H1 (cell line): Measurements from ENCODE around the gene GADL1. TPM values are rescaled to one million over a fixed set of nuclear protein-coding genes. Genes with fewer than 3 reads are reported as not detected.

ENCODE experiments used
- CTCF ChIA-PET: fragments of 300-600 bp; sonication (Branson Sonifier 250); formaldehyde crosslinking; loops from one replicate; lab custom pipeline; 2021; ENCODE audit not compliant: partially characterized antibody; lab: Charles Lee
- POLR2A ChIA-PET: fragments of 300-600 bp; sonication (Branson Sonifier 250); formaldehyde crosslinking; loops from one replicate; lab custom pipeline; 2021; ENCODE audit warnings: inconsistent platforms; ENCODE audit not compliant: partially characterized antibody; lab: Charles Lee
- DNase-seq, 2 experiments: peaks; one replicate each; pipeline versions ENCODE4 v3.0.0 to v3.0.0-alpha.2; 2010 to 2022; ENCODE audit warnings: low spot score in 2 of 2, low read depth in 1 of 2, mixed read lengths in 1 of 2
- FAIRE-seq: peaks from 2 replicates; lab custom pipeline; 2011; peaks lifted over from hg19 to GRCh38; lab: Jason Lieb, UNC
- H2AFZ ChIP-seq: 2 replicates; pipeline ENCODE4 v1.8.1; 2012; ENCODE audit warnings: low read length, inconsistent platforms
- H2AK5ac ChIP-seq: 2 replicates; pipeline ENCODE4 v1.6.1; 2013; ENCODE audit warnings: low read depth, low read length
- H2BK120ac ChIP-seq: replicated peaks from 2 replicates; pipeline ENCODE3; 2013; ENCODE audit warnings: low read depth, low read length, inconsistent platforms
- H2BK12ac ChIP-seq: 2 replicates; pipeline ENCODE4 v1.6.1; 2013; ENCODE audit warnings: low read depth, low read length
- H2BK15ac ChIP-seq: 2 replicates; pipeline ENCODE4 v1.6.1; 2013; ENCODE audit warnings: low read length
- H2BK20ac ChIP-seq: 2 replicates; pipeline ENCODE4 v1.6.1; 2013; ENCODE audit warnings: low read length
- H2BK5ac ChIP-seq: 2 replicates; pipeline ENCODE4 v1.6.1; 2013; ENCODE audit warnings: low read depth, low read length
- H3K14ac ChIP-seq: 2 replicates; pipeline ENCODE4 v1.6.1; 2013; ENCODE audit warnings: inconsistent platforms; ENCODE audit not compliant: insufficient read length
- H3K18ac ChIP-seq: 2 replicates; pipeline ENCODE4 v1.6.1; 2013; ENCODE audit warnings: low read length; ENCODE audit errors: extremely low read depth
- H3K23ac ChIP-seq: 2 replicates; pipeline ENCODE4 v1.6.1; 2013; ENCODE audit warnings: inconsistent platforms; ENCODE audit not compliant: insufficient read length
- H3K23me2 ChIP-seq: 2 replicates; pipeline ENCODE4 v1.6.1; 2013; ENCODE audit warnings: low read depth, low read length
- H3K27ac ChIP-seq: 2 replicates; pipeline ENCODE4 v1.6.1; 2011; ENCODE audit warnings: low read depth, low read length, inconsistent platforms
- H3K27me3 ChIP-seq, 4 experiments: replicated peaks in 1 of 4; 1 replicate in 1 of 4; 2 replicates in 3 of 4; pipeline versions ENCODE4 v1.6.1 to v1.8.1; 2011 to 2013; ENCODE audit warnings: low read length in 3 of 4, mild to moderate bottlenecking in 3 of 4, inconsistent platforms in 2 of 4, mixed read lengths in 2 of 4, moderate library complexity in 1 of 4; ENCODE audit not compliant: control insufficient read depth in 3 of 4, insufficient read depth in 3 of 4; ENCODE audit errors: extremely low read depth in 1 of 4
- H3K36me3 ChIP-seq, 4 experiments: 2 replicates each; pipeline versions ENCODE4 v1.6.1 to v1.8.1; 2011 to 2013; ENCODE audit warnings: mild to moderate bottlenecking in 4 of 4, low read length in 3 of 4, moderate library complexity in 2 of 4, control low read depth in 1 of 4, inconsistent platforms in 1 of 4; ENCODE audit not compliant: insufficient read depth in 4 of 4, control insufficient read depth in 2 of 4
- H3K4ac ChIP-seq: replicated peaks from 2 replicates; pipeline ENCODE3; 2013; ENCODE audit warnings: low read length, low read depth, mixed read lengths, inconsistent platforms; ENCODE audit not compliant: insufficient read length
- H3K4me1 ChIP-seq, 4 experiments: replicated peaks in 1 of 4; 1 replicate in 1 of 4; 2 replicates in 3 of 4; pipeline versions ENCODE4 v1.6.1 to v1.8.1; 2011 to 2013; ENCODE audit warnings: low read length in 3 of 4, inconsistent platforms in 2 of 4, mixed read lengths in 1 of 4; ENCODE audit not compliant: insufficient read depth in 4 of 4, control insufficient read depth in 3 of 4
- H3K4me2 ChIP-seq, 2 experiments: 2 replicates each; pipeline versions ENCODE4 v1.6.1 to v1.8.1; 2011 to 2013; ENCODE audit warnings: low read depth in 2 of 2, low read length in 2 of 2, control low read depth in 1 of 2, inconsistent platforms in 1 of 2, mild to moderate bottlenecking in 1 of 2; ENCODE audit not compliant: insufficient read depth in 1 of 2
- H3K4me3 ChIP-seq, 4 experiments: fragments of 200-600, 300-600 bp in 1 of 4; sonication (generic), shearing (Covaris generic), sonication (Bioruptor Twin) in 1 of 4; 2 replicates each; pipeline versions ENCODE4 v1.5.1 to v1.8.1; 2011 to 2016; ENCODE audit warnings: low read length in 4 of 4, low read depth in 3 of 4, control low read depth in 2 of 4, inconsistent platforms in 2 of 4, mild to moderate bottlenecking in 2 of 4, mixed read lengths in 1 of 4, moderate library complexity in 1 of 4; ENCODE audit not compliant: insufficient read depth in 2 of 4; ENCODE audit errors: extremely low read depth in 1 of 4
- H3K56ac ChIP-seq: replicated peaks from 2 replicates; pipeline ENCODE3; 2013; ENCODE audit warnings: low read depth, mild to moderate bottlenecking, mixed read lengths, low read length, inconsistent platforms; ENCODE audit not compliant: insufficient read length
- H3K79me1 ChIP-seq: 2 replicates; pipeline ENCODE4 v1.6.1; 2013; ENCODE audit warnings: low read depth, low read length, control low read depth
- H3K79me2 ChIP-seq, 2 experiments: 2 replicates each; pipeline versions ENCODE4 v1.6.1 to v1.8.1; 2012 to 2013; ENCODE audit warnings: low read length in 2 of 2, mild to moderate bottlenecking in 2 of 2, inconsistent platforms in 1 of 2; ENCODE audit not compliant: insufficient read depth in 2 of 2, control insufficient read depth in 1 of 2
- H3K9ac ChIP-seq, 4 experiments: replicated peaks in 1 of 4; 1 replicate in 1 of 4; 2 replicates in 3 of 4; pipeline versions ENCODE4 v1.6.1 to v1.8.1; 2011 to 2013; ENCODE audit warnings: low read depth in 3 of 4, low read length in 3 of 4, control low read depth in 2 of 4, mild to moderate bottlenecking in 2 of 4, moderate library complexity in 2 of 4, inconsistent platforms in 1 of 4; ENCODE audit errors: extremely low read depth in 1 of 4
- H3K9me3 ChIP-seq, 2 experiments: 2 replicates each; pipeline versions ENCODE4 v1.6.1 to v1.8.1; 2012 to 2013; ENCODE audit warnings: mild to moderate bottlenecking in 2 of 2, moderate library complexity in 2 of 2, control low read depth in 1 of 2, inconsistent platforms in 1 of 2, low read depth in 1 of 2, low read length in 1 of 2, mixed read lengths in 1 of 2; ENCODE audit not compliant: insufficient read depth in 2 of 2
- H4K20me1 ChIP-seq, 2 experiments: replicated peaks in 1 of 2; 2 replicates each; pipeline versions ENCODE3 to v1.8.1; 2011 to 2013; ENCODE audit warnings: inconsistent platforms in 2 of 2, low read length in 2 of 2, mild to moderate bottlenecking in 1 of 2; ENCODE audit not compliant: insufficient read depth in 2 of 2, control insufficient read depth in 1 of 2
- H4K5ac ChIP-seq: 2 replicates; pipeline ENCODE4 v1.6.1; 2013; ENCODE audit warnings: low read length, low read depth, mixed read lengths, inconsistent platforms; ENCODE audit not compliant: insufficient read length
- H4K8ac ChIP-seq: 2 replicates; pipeline ENCODE4 v1.8.0; 2013; ENCODE audit warnings: mild to moderate bottlenecking, moderate library complexity, low read length, inconsistent platforms; ENCODE audit not compliant: insufficient read depth; ENCODE audit errors: extremely low read depth
- H4K91ac ChIP-seq: replicated peaks from 2 replicates; pipeline ENCODE3; 2013; ENCODE audit warnings: low read length, mixed read lengths, inconsistent platforms; ENCODE audit not compliant: insufficient read length
- ASH2L ChIP-seq: fragments of 200-600, 300-600 bp; sonication (generic); IDR thresholded peaks from one replicate; pipeline ENCODE4 v1.7.1; 2017; ENCODE audit warnings: low read length
- ATF2 ChIP-seq: IDR thresholded peaks from 2 replicates; pipeline ENCODE4 v1.6.1; 2012; ENCODE audit warnings: low read length, inconsistent platforms
- CHD1 ChIP-seq: IDR thresholded peaks from 2 replicates; pipeline ENCODE4 v1.6.1; 2012; ENCODE audit warnings: low read depth, low read length, improper control_type of control experiment
- EZH2 ChIP-seq: fragments of 200-600 bp; sonication (generic); IDR thresholded peaks from 2 replicates; pipeline ENCODE4 v1.7.1; 2012; ENCODE audit warnings: low read depth, mild to moderate bottlenecking, moderate library complexity, low read length, inconsistent platforms; ENCODE audit not compliant: severe bottlenecking
- GTF2F1 ChIP-seq: IDR thresholded peaks from 2 replicates; pipeline ENCODE4 v1.6.1; 2012; ENCODE audit warnings: low read depth, low read length, improper control_type of control experiment, borderline replicate concordance
- JUN ChIP-seq: IDR thresholded peaks from 2 replicates; pipeline ENCODE4 v1.6.1; 2011; ENCODE audit warnings: low read depth, mild to moderate bottlenecking, improper control_type of control experiment, low read length
- KDM4A ChIP-seq: IDR thresholded peaks from one replicate; pipeline ENCODE4 v1.7.1; 2012; ENCODE audit warnings: low read depth, mild to moderate bottlenecking, moderate library complexity, low read length, inconsistent platforms; ENCODE audit not compliant: severe bottlenecking
- POLR2A ChIP-seq, 2 experiments: IDR thresholded peaks; 1 replicate in 1 of 2; 2 replicates in 1 of 2; pipeline ENCODE4 v1.6.1; 2011; ENCODE audit warnings: low read depth in 2 of 2, low read length in 2 of 2, mild to moderate bottlenecking in 2 of 2; ENCODE audit errors: control extremely low read depth in 1 of 2
- SIRT6 ChIP-seq: IDR thresholded peaks from one replicate; pipeline ENCODE4 v1.7.1; 2012; ENCODE audit warnings: low read length, inconsistent platforms
- TBP ChIP-seq: IDR thresholded peaks from 2 replicates; pipeline ENCODE4 v1.6.1; 2011; ENCODE audit warnings: low read depth, low read length, improper control_type of control experiment
- TCF12 ChIP-seq: IDR thresholded peaks from 2 replicates; pipeline ENCODE4 v1.6.1; 2011; ENCODE audit warnings: low read depth, mild to moderate bottlenecking, low read length
- TEAD4 ChIP-seq: IDR thresholded peaks from 2 replicates; pipeline ENCODE4 v1.6.1; 2012; ENCODE audit warnings: low read depth, low read length, inconsistent platforms, mixed read lengths
- YY1 ChIP-seq: IDR thresholded peaks from 2 replicates; pipeline ENCODE4 v1.6.1; 2011; ENCODE audit warnings: low read depth, mild to moderate bottlenecking, low read length
- ZNF274 ChIP-seq: IDR thresholded peaks from 2 replicates; pipeline ENCODE4 v1.7.0; 2012; ENCODE audit warnings: low read length, borderline replicate concordance; ENCODE audit errors: extremely low read depth
- WGBS, 2 experiments: shearing (Covaris generic) in 1 of 2; methylation state at CpG; one replicate each; pipeline versions ENCODE4 v1.1.6 to v1.1.7; 2013 to 2015; ENCODE audit warnings: low lambda C conversion rate in 2 of 2, mixed read lengths in 2 of 2, inconsistent platforms in 1 of 2, low coverage in 1 of 2, missing lambda C conversion rate in 1 of 2; ENCODE audit not compliant: insufficient replicate concordance in 2 of 2, insufficient coverage in 1 of 2, insufficient read length in 1 of 2; ENCODE audit errors: extremely low coverage in 1 of 2, missing lambda C conversion rate in 1 of 2; 5-methylcytosine and 5-hydroxymethylcytosine counted together
- polyA plus RNA-seq, 7 experiments: library from polyadenylated mRNA; depleted of rRNA in 3 of 7; stranded (reverse) in 5 of 7; unstranded in 2 of 7; fragments of >200 nt in 5 of 7; fragments of 200-250 nt in 2 of 7; gene quantifications; 1 replicate in 5 of 7; 2 replicates in 1 of 7; 4 replicates in 1 of 7; pipeline versions ENCODE4 v1.2.1 to v1.2.3, GENCODE V29; 2011 to 2013; ENCODE audit warnings: missing spikeins in 2 of 7, mixed read lengths in 2 of 7
- total RNA-seq: library from RNA; stranded (reverse); fragmentation: NEBNext Ultra II Directional; extraction: Animal tissue kit (Norgen Biotek cat#: 25700); gene quantifications from 2 replicates; pipeline ENCODE4 v1.2.1, GENCODE V29; 2021

The GADL1 gene
- total and polyA plus RNA-seq, 2 of the 8 experiments (the other 6 are each of a cell fraction or from before 2014, with no cell fraction given): 0.03 to 0.30 TPM

GRCh38 chr3:30729512-30729911 is 164.9 kb downstream of the GADL1 start:
- H3K4me3 ChIP-seq: no peak overlapping the region
- H4K20me1 ChIP-seq: no peaks in the 10 kb centered on the region
- no peaks in the 10 kb centered on the region for H3K4me1 ChIP-seq
- no peak overlapping the region for H3K27ac ChIP-seq
- no peak overlapping the region for H3K4ac ChIP-seq
- no peak overlapping the region for H3K9ac ChIP-seq
- no peak overlapping the region for H3K23ac ChIP-seq
- no peak overlapping the region for H3K56ac ChIP-seq
- DNase-seq: no peak
- H2AFZ ChIP-seq: no peak overlapping the region
- no peaks in the 10 kb centered on the region for H3K36me3 ChIP-seq
- ChIA-PET CTCF (interaction anchor here (1.0 to 1.9 kb wide), 3 partner anchors 10 to 39 kb away, joined by 3 to 5 read pairs (median 5); no protein-coding TSS in a partner anchor), POLR2A (no interaction called here)
- no peak overlapping the region for H2BK5ac ChIP-seq
- H2BK120ac ChIP-seq: no peak overlapping the region
- H3K79me1 ChIP-seq: no peaks in the 10 kb centered on the region
- peaks cover 0 to 2% (median 0%) of the 10 kb centered on the region in 4 experiments; a peak in 1 of 7 replicates for H3K27me3 ChIP-seq
- no peak overlapping the region for H2AK5ac ChIP-seq
- H4K5ac ChIP-seq: no peak overlapping the region
- no peak overlapping the region for H3K4me2 ChIP-seq
- no peak overlapping the region for H2BK15ac ChIP-seq
- H4K8ac ChIP-seq: no peak overlapping the region
- H3K18ac ChIP-seq: no peak overlapping the region
- no peak overlapping the region for H2BK20ac ChIP-seq
- no peak overlapping the region for H3K14ac ChIP-seq
- 86% methylated on average over 2 of the region's 2 CpGs; no CpG with 5 or more reads in 1 of the 2 experiments for WGBS, 2 experiments
- no peak overlapping the region for H4K91ac ChIP-seq
- H3K79me2 ChIP-seq: no peaks in the 10 kb centered on the region
- FAIRE-seq: no peak
- H3K9me3 ChIP-seq: no peaks in the 10 kb centered on the region
- H2BK12ac ChIP-seq: no peak overlapping the region
- no peaks in the 10 kb centered on the region; the same call in 1 of the 2 replicates for H3K23me2 ChIP-seq
- no peak for TF ChIP-seq SIRT6
- no peak for TF ChIP-seq POLR2A (IDR thresholded peaks at IDR 0.05; ENCODE audit: control extremely low read depth in 1 of 2, low read depth in 2 of 2, low read length in 2 of 2)
- TF ChIP-seq KDM4A: no peak
- TF ChIP-seq TCF12: no peak
- no peak for TF ChIP-seq TEAD4
- no peak for TF ChIP-seq YY1
- no peak for TF ChIP-seq ZNF274
- TF ChIP-seq EZH2: no peak
- no peak for TF ChIP-seq ASH2L
- TF ChIP-seq TBP: no peak
- TF ChIP-seq CHD1: no peak
- no peak for TF ChIP-seq GTF2F1
- TF ChIP-seq JUN: no peak
- TF ChIP-seq ATF2: no peak
